H9 (cell line): ENCODE measurements around the gene RFNG. TPM values are rescaled to one million over a fixed set of nuclear protein-coding genes. Genes with fewer than 3 reads are reported as not detected.

Experiments used
- DNase-seq: peaks from one replicate; pipeline ENCODE4 v3.0.0-alpha.2; 2017
- H2AFZ ChIP-seq: one replicate; pipeline ENCODE4 v1.6.1; 2013; ENCODE audit warnings: mild to moderate bottlenecking, low read length, control low read depth, moderate library complexity
- H2AK5ac ChIP-seq: 2 replicates; pipeline ENCODE4 v1.6.1; 2013; ENCODE audit warnings: low read length, control low read depth, mixed read lengths; ENCODE audit not compliant: insufficient read length
- H2BK120ac ChIP-seq: one replicate; pipeline ENCODE4 v1.6.1; 2013; ENCODE audit warnings: low read depth, mild to moderate bottlenecking, low read length, control low read depth, inconsistent platforms; ENCODE audit not compliant: poor library complexity, severe bottlenecking
- H2BK12ac ChIP-seq: 2 replicates; pipeline ENCODE4 v1.6.1; 2013; ENCODE audit warnings: low read length, control low read depth, mixed read lengths, low read depth; ENCODE audit not compliant: insufficient read length
- H2BK15ac ChIP-seq: 2 replicates; pipeline ENCODE4 v1.6.1; 2013; ENCODE audit warnings: low read depth, low read length, control low read depth
- H2BK20ac ChIP-seq: one replicate; pipeline ENCODE4 v1.6.1; 2013; ENCODE audit warnings: low read depth, mild to moderate bottlenecking, low read length, control low read depth, inconsistent platforms; ENCODE audit not compliant: poor library complexity, severe bottlenecking
- H2BK5ac ChIP-seq: 2 replicates; pipeline ENCODE4 v1.6.1; 2013; ENCODE audit warnings: low read length, control low read depth, mixed read lengths; ENCODE audit not compliant: insufficient read length
- H3K14ac ChIP-seq: 2 replicates; pipeline ENCODE4 v1.6.1; 2013; ENCODE audit warnings: low read length, control low read depth; ENCODE audit not compliant: insufficient read depth
- H3K18ac ChIP-seq: 2 replicates; pipeline ENCODE4 v1.6.1; 2013; ENCODE audit warnings: low read depth, mild to moderate bottlenecking, mixed read lengths, low read length, control low read depth; ENCODE audit not compliant: insufficient read length
- H3K23ac ChIP-seq: 2 replicates; pipeline ENCODE4 v1.6.1; 2013; ENCODE audit warnings: low read length, control low read depth, mixed read lengths, low read depth; ENCODE audit not compliant: insufficient read length
- H3K23me2 ChIP-seq: 2 replicates; pipeline ENCODE4 v1.6.1; 2013; ENCODE audit warnings: low read depth, mild to moderate bottlenecking, mixed read lengths, low read length, control low read depth; ENCODE audit not compliant: insufficient read length, poor library complexity, severe bottlenecking
- H3K27ac ChIP-seq: 2 replicates; pipeline ENCODE4 v1.5.1; 2013; ENCODE audit warnings: low read length, control low read depth, mixed read lengths, low read depth; ENCODE audit not compliant: insufficient read length
- H3K27me3 ChIP-seq: 2 replicates; pipeline ENCODE4 v1.6.1; 2013; ENCODE audit warnings: low read length, control low read depth, inconsistent platforms; ENCODE audit not compliant: insufficient read depth
- H3K4ac ChIP-seq: 2 replicates; pipeline ENCODE4 v1.6.1; 2013; ENCODE audit warnings: low read depth, mild to moderate bottlenecking, control low read depth, inconsistent platforms, low read length, moderate library complexity
- H3K4me1 ChIP-seq: 2 replicates; pipeline ENCODE4 v1.6.1; 2013; ENCODE audit warnings: low read length, control low read depth, inconsistent platforms; ENCODE audit not compliant: insufficient read depth
- H3K4me2 ChIP-seq: 2 replicates; pipeline ENCODE4 v1.6.1; 2013; ENCODE audit warnings: low read length, control low read depth, mixed read lengths; ENCODE audit not compliant: insufficient read length, insufficient read depth
- H3K56ac ChIP-seq: 2 replicates; pipeline ENCODE4 v1.6.1; 2013; ENCODE audit warnings: low read depth, mild to moderate bottlenecking, mixed read lengths, low read length, control low read depth; ENCODE audit not compliant: insufficient read length
- H3K79me1 ChIP-seq: 2 replicates; pipeline ENCODE4 v1.6.1; 2013; ENCODE audit warnings: low read depth, mild to moderate bottlenecking, moderate library complexity, low read length, control low read depth, inconsistent platforms; ENCODE audit not compliant: insufficient read depth, poor library complexity, severe bottlenecking
- H3K79me2 ChIP-seq: 2 replicates; pipeline ENCODE4 v1.6.1; 2013; ENCODE audit warnings: low read length, control low read depth, inconsistent platforms; ENCODE audit not compliant: insufficient read depth
- H3K9ac ChIP-seq: 2 replicates; pipeline ENCODE4 v1.6.1; 2013; ENCODE audit warnings: low read length, control low read depth, mixed read lengths; ENCODE audit not compliant: insufficient read length; ENCODE audit errors: extremely low read depth
- H3K9me3 ChIP-seq: one replicate; pipeline ENCODE4 v1.6.1; 2013; ENCODE audit warnings: low read depth, low read length, inconsistent platforms; ENCODE audit not compliant: control insufficient read depth
- H3T11ph ChIP-seq: one replicate; pipeline ENCODE4 v1.6.1; 2013; ENCODE audit warnings: mild to moderate bottlenecking, low read length, control low read depth, inconsistent platforms
- H4K20me1 ChIP-seq: one replicate; pipeline ENCODE4 v1.6.1; 2013; ENCODE audit not compliant: control insufficient read depth, insufficient read length, insufficient read depth
- H4K5ac ChIP-seq: 2 replicates; pipeline ENCODE4 v1.6.1; 2013; ENCODE audit warnings: low read depth, mild to moderate bottlenecking, mixed read lengths, low read length, control low read depth; ENCODE audit not compliant: insufficient read length
- H4K8ac ChIP-seq: replicated peaks from 2 replicates; pipeline ENCODE4 v1.6.1; 2013; ENCODE audit warnings: low read length, control low read depth, mixed read lengths, low read depth; ENCODE audit not compliant: insufficient read length
- H4K91ac ChIP-seq: 2 replicates; pipeline ENCODE4 v1.6.1; 2013; ENCODE audit warnings: low read depth, mild to moderate bottlenecking, moderate library complexity, mixed read lengths, low read length, control low read depth; ENCODE audit not compliant: insufficient read length
- H3K27ac Mint-ChIP-seq, 3 experiments: 2 replicates in 2 of 3; 3 replicates in 1 of 3; pipeline ENCODE4 v1.8.0; 2020 to 2021; ENCODE audit warnings: mixed read lengths in 3 of 3, mild to moderate bottlenecking in 1 of 3, moderate library complexity in 1 of 3
- H3K27me3 Mint-ChIP-seq: 2 replicates; pipeline ENCODE4 v1.8.0; 2021; ENCODE audit warnings: low read depth, mild to moderate bottlenecking, moderate library complexity, mixed read lengths
- H3K36me3 Mint-ChIP-seq, 3 experiments: 2 replicates in 2 of 3; 3 replicates in 1 of 3; pipeline ENCODE4 v1.8.0; 2020 to 2021; ENCODE audit warnings: low read depth in 3 of 3, mixed read lengths in 3 of 3; ENCODE audit not compliant: insufficient read depth in 1 of 3
- H3K4me1 Mint-ChIP-seq, 2 experiments: 2 replicates each; pipeline ENCODE4 v1.8.0; 2020; ENCODE audit warnings: mixed read lengths in 2 of 2
- H3K4me3 Mint-ChIP-seq, 2 experiments: 2 replicates in 1 of 2; 3 replicates in 1 of 2; pipeline ENCODE4 v1.8.0; 2020 to 2021; ENCODE audit warnings: mild to moderate bottlenecking in 2 of 2, mixed read lengths in 2 of 2, moderate library complexity in 1 of 2
- H3K9me3 Mint-ChIP-seq, 2 experiments: 2 replicates in 1 of 2; 3 replicates in 1 of 2; pipeline ENCODE4 v1.8.0; 2020; ENCODE audit warnings: mild to moderate bottlenecking in 2 of 2, mixed read lengths in 2 of 2, moderate library complexity in 1 of 2
- WGBS: extraction: QIAGEN DNeasy Blood & Tissue Kit; methylation state at CpG from one replicate; pipeline ENCODE4 v1.1.7; 2013; ENCODE audit warnings: missing lambda C conversion rate, low lambda C conversion rate, mixed read lengths; ENCODE audit not compliant: insufficient read length; ENCODE audit errors: extremely low coverage; 5-methylcytosine and 5-hydroxymethylcytosine counted together
- total RNA-seq: library from RNA; stranded (reverse); gene quantifications from 2 replicates; pipeline ENCODE4 v1.2.1, GENCODE V29; 2021
- TF ChIP-seq, protein P1 (sequence below): fragments of 200-600 bp; sonication (generic); conservative IDR thresholded peaks from 3 replicates; pipeline ENCODE4 v1.8.0; 2021; ENCODE audit warnings: antibody characterized with exemption, mild to moderate bottlenecking

Gene RFNG
- total RNA-seq, 1 experiment from 2014 or later: 34.0 TPM

DNA sequence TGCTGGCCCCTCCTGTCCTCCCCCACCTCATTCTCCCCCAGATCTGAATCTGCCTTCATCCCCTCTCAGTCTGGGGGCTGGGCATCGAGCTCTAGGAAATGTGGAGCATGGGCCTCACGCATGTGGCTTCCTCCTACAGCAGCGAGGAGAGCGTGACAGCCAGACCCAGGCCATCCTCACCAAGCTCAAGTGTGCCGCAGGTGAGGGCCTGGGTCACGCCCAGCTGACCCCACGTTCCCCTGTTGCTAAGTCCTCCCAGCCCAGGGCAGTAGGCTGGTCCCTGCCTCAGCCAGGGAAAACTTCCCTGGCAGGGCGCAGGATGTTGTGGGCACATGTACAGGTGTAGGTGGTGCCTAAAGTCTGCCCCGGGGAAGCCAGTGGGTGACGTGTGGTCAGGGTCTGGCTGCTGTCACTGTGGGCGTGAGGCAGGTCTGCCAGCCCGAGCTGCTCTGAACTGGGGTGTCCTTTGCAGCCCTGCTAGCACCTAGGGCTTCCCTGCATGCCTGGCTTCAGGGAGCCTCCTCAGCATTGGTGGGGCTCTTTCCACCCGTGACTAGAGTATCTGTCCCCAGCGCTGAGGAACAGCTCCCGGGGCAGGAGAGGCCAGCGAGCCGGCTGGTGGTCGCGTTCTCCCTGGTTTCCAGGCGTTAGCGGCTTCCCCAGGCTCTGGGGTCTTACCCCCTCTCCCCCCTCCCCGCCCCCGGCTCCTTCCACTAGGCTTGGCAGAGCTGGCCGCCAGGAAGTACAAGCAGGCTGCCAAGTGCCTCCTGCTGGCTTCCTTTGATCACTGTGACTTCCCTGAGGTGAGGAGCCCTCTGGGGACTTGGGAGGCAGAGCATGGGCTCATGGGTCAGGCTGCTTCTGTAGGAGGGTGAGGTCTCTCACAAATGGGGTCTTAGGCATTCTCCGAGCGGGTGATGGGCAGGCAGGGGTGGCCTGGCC lies 3.7 kb upstream of the RFNG start:
- Histone ChIP-seq H2BK12ac (no peak overlapping the region), H4K91ac (no peak overlapping the region), H3K4me2 (no peak overlapping the region), H2BK20ac (no peak overlapping the region), H3K79me1 (peaks cover 2% of the 10 kb centered on the region), H3K4me1 (no peaks in the 10 kb centered on the region), H3T11ph (no peak overlapping the region), H3K14ac (no peak overlapping the region; the same call in 1 of the 2 replicates), H2BK5ac (no peak overlapping the region), H3K4ac (no peak overlapping the region), H3K9ac (no peak overlapping the region), H4K8ac (no peak overlapping the region), H4K5ac (no peak overlapping the region), H3K23me2 (no peaks in the 10 kb centered on the region), H3K9me3 (no peaks in the 10 kb centered on the region), H3K56ac (no peak overlapping the region), H3K27me3 (no peaks in the 10 kb centered on the region), H4K20me1 (peaks cover 3% of the 10 kb centered on the region), H2AFZ (no peak overlapping the region), H2AK5ac (no peak overlapping the region), H3K23ac (no peak overlapping the region), H3K27ac (no peak overlapping the region), H3K79me2 (no peaks in the 10 kb centered on the region), H2BK15ac (no peak overlapping the region), H3K18ac (no peak overlapping the region), H2BK120ac (no peak overlapping the region)
- TF ChIP-seq, protein P1, sequence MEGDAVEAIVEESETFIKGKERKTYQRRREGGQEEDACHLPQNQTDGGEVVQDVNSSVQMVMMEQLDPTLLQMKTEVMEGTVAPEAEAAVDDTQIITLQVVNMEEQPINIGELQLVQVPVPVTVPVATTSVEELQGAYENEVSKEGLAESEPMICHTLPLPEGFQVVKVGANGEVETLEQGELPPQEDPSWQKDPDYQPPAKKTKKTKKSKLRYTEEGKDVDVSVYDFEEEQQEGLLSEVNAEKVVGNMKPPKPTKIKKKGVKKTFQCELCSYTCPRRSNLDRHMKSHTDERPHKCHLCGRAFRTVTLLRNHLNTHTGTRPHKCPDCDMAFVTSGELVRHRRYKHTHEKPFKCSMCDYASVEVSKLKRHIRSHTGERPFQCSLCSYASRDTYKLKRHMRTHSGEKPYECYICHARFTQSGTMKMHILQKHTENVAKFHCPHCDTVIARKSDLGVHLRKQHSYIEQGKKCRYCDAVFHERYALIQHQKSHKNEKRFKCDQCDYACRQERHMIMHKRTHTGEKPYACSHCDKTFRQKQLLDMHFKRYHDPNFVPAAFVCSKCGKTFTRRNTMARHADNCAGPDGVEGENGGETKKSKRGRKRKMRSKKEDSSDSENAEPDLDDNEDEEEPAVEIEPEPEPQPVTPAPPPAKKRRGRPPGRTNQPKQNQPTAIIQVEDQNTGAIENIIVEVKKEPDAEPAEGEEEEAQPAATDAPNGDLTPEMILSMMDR: no peak
- H3K27me3 Mint-ChIP-seq: no peaks in the 10 kb centered on the region; the same call in 1 of the 2 replicates
- H3K4me3 Mint-ChIP-seq: peak overlapping the region in 1 of 2 experiments; percentile 38; a peak in 1 of 5 replicates
- H3K4me1 Mint-ChIP-seq: peaks cover 0 to 13% of the 10 kb centered on the region in 2 experiments; a peak in 2 of 4 replicates
- WGBS: no CpG with 5 or more reads among the region's 26 CpGs
- peaks cover 6 to 43% (median 37%) of the 10 kb centered on the region in 3 experiments for H3K36me3 Mint-ChIP-seq
- H3K9me3 Mint-ChIP-seq: no peaks in the 10 kb centered on the region
- H3K27ac Mint-ChIP-seq: no peak overlapping the region
- no peak for DNase-seq
